Upper lobe of right lung (tissue), 1 donor: Measurements from ENCODE around the gene GRWD1. TPM values are rescaled to one million over a fixed set of nuclear protein-coding genes. Genes with fewer than 3 reads are reported as not detected.

Source experiments
- ATAC-seq: fragments of 200-7000 bp; cut with Tn5 transposase; one replicate; pipeline ENCODE4 v1.9.1; 2020; ENCODE audit warnings: mild to moderate bottlenecking, moderate library complexity
- DNase-seq: peaks from one replicate; pipeline ENCODE4 v3.0.0-alpha.2; 2020
- H3K27ac ChIP-seq: fragments of 200-600 bp; one replicate; pipeline ENCODE4 v1.8.0; 2022
- H3K27me3 ChIP-seq: fragments of 200-600 bp; one replicate; pipeline ENCODE4 v1.8.0; 2022; ENCODE audit warnings: mild to moderate bottlenecking
- H3K36me3 ChIP-seq: fragments of 200-600 bp; one replicate; pipeline ENCODE4 v1.8.0; 2022
- H3K4me1 ChIP-seq: fragments of 200-600 bp; one replicate; pipeline ENCODE4 v1.8.0; 2022
- H3K4me3 ChIP-seq: fragments of 200-600 bp; one replicate; pipeline ENCODE4 v1.8.0; 2022; ENCODE audit warnings: mild to moderate bottlenecking
- H3K9me3 ChIP-seq: fragments of 200-600 bp; one replicate; pipeline ENCODE4 v1.8.0; 2022
- intact Hi-C: fragments of 100-400 bp; cut with DNase I; formaldehyde crosslinking; loops from one replicate; pipeline ENCODE4 v1.11.0; 2022
- total RNA-seq: library from RNA; stranded (reverse); fragmentation: NEBNext Ultra II Directional; extraction: Animal tissue kit (Norgen Biotek cat#: 25700); gene quantifications from one replicate; pipeline ENCODE4 v1.2.1, GENCODE V29; 2021
- TF ChIP-seq, protein P1 (sequence below): fragments of 200-600 bp; IDR thresholded peaks from one replicate; pipeline ENCODE4 v1.8.0; 2022; ENCODE audit warnings: antibody characterized with exemption
- donor health status: DM: no; HTN: yes; CAD: no; lungs with severe emphysema.

The GRWD1 gene
- total RNA-seq, 1 donor from 2014 or later, result 27.1 TPM

DNA sequence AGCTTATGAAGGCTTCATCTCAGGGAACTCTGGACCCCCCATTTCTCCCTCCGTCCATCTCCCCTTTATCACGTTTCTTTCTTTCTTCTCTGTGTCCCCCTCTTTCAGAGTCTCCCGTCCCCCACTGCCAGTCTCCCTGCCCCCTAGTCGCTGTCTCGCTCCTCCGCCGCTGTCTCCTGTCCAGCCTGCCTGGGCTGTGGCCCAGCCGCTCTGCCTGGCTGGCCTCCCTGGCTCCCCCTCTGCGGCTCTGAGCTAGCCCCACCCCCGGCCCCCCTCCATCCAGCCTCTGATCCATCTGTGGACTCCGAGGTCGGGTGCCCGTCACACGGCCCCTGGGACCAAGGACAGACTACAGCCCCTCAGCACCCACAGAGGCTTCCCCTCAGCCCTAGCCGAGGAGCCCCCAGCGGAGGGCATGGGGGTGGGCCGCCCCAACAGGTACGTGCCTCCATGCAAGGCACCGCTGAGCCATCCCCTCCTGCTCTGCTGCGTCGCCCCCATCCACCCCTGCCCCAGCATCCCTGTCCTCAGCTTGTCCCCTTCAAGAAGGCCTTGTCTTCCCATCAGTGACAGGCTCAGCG, 8.5 kb downstream of the GRWD1 start:
- DNase-seq (no peak), ATAC-seq (no peak)
- Histone ChIP-seq H3K27me3 (no peaks in the 10 kb centered on the region), H3K36me3 (peaks cover 69% of the 10 kb centered on the region), H3K9me3 (no peaks in the 10 kb centered on the region), H3K4me1 (no peaks in the 10 kb centered on the region), H3K4me3 (no peak overlapping the region), H3K27ac (no peak overlapping the region)
- intact Hi-C loops, result no loop called here
- TF ChIP-seq, protein P1, sequence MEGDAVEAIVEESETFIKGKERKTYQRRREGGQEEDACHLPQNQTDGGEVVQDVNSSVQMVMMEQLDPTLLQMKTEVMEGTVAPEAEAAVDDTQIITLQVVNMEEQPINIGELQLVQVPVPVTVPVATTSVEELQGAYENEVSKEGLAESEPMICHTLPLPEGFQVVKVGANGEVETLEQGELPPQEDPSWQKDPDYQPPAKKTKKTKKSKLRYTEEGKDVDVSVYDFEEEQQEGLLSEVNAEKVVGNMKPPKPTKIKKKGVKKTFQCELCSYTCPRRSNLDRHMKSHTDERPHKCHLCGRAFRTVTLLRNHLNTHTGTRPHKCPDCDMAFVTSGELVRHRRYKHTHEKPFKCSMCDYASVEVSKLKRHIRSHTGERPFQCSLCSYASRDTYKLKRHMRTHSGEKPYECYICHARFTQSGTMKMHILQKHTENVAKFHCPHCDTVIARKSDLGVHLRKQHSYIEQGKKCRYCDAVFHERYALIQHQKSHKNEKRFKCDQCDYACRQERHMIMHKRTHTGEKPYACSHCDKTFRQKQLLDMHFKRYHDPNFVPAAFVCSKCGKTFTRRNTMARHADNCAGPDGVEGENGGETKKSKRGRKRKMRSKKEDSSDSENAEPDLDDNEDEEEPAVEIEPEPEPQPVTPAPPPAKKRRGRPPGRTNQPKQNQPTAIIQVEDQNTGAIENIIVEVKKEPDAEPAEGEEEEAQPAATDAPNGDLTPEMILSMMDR, result no peak

GRCh38 chr19:48455171-48455907, 9.6 kb downstream of the GRWD1 start, which contains the start of gene KCNJ14:
KCNJ14 (plus strand) TSS chr19:48455574; CDS start chr19:48461725, 6,151 bp downstream.
- TF ChIP-seq, protein P1, result no peak
- intact Hi-C loops, result no loop called here
- Histone ChIP-seq H3K4me1 (no peaks in the 10 kb centered on the region), H3K27me3 (no peaks in the 10 kb centered on the region), H3K9me3 (no peaks in the 10 kb centered on the region), H3K4me3 (no peak within 1 kb of the TSS), H3K27ac (no peak within 1 kb of the TSS), H3K36me3 (peaks cover 58% of the 10 kb centered on the region)
- no peak for DNase-seq
- ATAC-seq, result no peak

DNA sequence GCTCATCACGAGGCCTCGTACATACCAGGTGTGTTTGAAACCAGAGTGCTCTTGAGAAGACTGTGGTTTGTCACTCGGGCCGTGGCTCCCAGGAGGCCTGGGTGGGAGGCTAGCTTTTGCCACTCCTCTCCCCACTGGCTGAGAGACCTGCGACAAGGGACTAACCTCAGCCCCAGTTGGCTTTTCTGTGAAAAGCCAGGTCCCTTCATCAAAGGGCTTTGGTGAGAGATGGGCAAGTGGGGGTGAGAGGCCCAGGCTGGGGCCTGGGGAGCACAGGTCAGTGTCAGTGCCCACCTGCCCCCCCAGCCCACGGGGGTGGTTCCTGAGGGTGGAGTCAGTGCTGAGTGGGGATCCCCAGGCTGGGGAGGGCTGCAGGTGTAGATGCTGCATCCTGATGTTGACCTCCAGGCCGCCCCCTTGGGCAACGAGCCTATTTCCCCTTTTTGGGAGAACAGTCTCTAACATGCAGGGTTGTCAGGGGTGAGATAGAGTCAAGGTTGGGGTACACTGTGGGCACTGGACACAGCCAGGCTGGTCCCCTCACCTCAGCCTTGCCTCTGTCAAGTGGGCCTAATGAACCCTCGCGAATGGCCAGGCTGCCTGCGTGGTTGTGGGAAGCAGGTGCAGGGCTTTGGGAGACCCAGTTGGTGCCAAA, 10.3 kb downstream of the GRWD1 start:
- intact Hi-C loops, result no loop called here
- DNase-seq, result no peak
- no peak overlapping the region for H3K4me3 ChIP-seq
- H3K27ac ChIP-seq, result no peak overlapping the region
- no peak for ATAC-seq
- TF ChIP-seq, protein P1, result no peak
- no peaks in the 10 kb centered on the region for H3K27me3 ChIP-seq
- H3K4me1 ChIP-seq, result no peaks in the 10 kb centered on the region
- H3K9me3 ChIP-seq, result no peaks in the 10 kb centered on the region
- H3K36me3 ChIP-seq, result peaks cover 51% of the 10 kb centered on the region

- Histone ChIP-seq H3K36me3 (peaks cover 43% of the 10 kb centered on the region), H3K27ac (no peak overlapping the region), H3K27me3 (no peaks in the 10 kb centered on the region), H3K9me3 (no peaks in the 10 kb centered on the region), H3K4me1 (no peaks in the 10 kb centered on the region), H3K4me3 (no peak overlapping the region)
- DNase-seq (no peak), ATAC-seq (no peak)
- TF ChIP-seq, protein P1, result no peak
- intact Hi-C loops, result no loop called here
Measured at GRCh38 chr19:48456864-48457263, 11.1 kb downstream of the GRWD1 start.

GRCh38 chr19:48458016-48458415, 12.2 kb downstream of the GRWD1 start:
- H3K9me3 ChIP-seq, result no peaks in the 10 kb centered on the region
- TF ChIP-seq, protein P1, result no peak
- H3K27me3 ChIP-seq, result no peaks in the 10 kb centered on the region
- ATAC-seq (no peak), DNase-seq (no peak)
- intact Hi-C loops, result no loop called here
- peaks cover 32% of the 10 kb centered on the region for H3K36me3 ChIP-seq
- no peaks in the 10 kb centered on the region for H3K4me1 ChIP-seq
- H3K4me3 ChIP-seq, result no peak overlapping the region
- no peak overlapping the region for H3K27ac ChIP-seq
